NCI-H1417 treated with DMSO at 0.1 percent for 48 hours (cell line): ENCODE results near the gene PSMD14.

Source experiments
- DNase-seq: peaks from one replicate; lab custom pipeline; 2025; lab: John Stamatoyannopoulos, UW

The PSMD14 gene

GRCh38 chr2:161384864-161385263 is 76.6 kb downstream of the PSMD14 start:
- no peak for DNase-seq

DNA sequence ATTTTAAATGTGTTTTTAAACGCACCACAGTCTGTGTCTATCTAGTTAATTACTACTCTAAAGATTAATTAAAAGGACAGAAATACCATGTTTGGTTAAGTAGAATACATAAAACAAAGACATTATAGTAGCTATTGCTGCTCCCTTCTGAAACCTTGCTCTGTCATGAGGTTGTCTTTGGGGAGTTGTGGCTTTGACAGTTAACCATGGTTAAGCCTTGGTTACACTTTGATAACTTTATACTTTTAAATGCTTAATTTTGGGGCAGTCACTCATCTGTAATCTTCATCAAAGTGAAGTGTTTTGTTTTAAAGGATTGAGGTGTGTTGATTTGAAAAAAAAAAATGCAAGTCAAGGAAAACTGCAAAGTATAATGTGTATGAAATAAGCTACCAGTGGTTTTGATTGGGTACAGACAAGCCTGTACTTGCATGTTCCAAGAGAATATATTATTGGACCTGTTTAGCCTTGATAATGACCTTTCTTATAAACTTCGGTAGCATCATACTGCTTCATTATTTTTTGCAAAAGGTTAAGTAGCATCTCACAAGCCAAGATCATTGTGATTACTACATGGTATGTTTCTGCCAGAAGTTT is 78.1 kb downstream of the PSMD14 start:
- no peak for DNase-seq

- DNase-seq = no peak
Observed at GRCh38 chr2:161388146-161388779, 80.0 kb downstream of the PSMD14 start.

- no peak for DNase-seq
Observed at GRCh38 chr2:161391737-161392506, 83.7 kb downstream of the PSMD14 start.

- no peak for DNase-seq
Observed at GRCh38 chr2:161400076-161400475, 91.9 kb downstream of the PSMD14 start.

GRCh38 chr2:161402297-161402696 is 94.1 kb downstream of the PSMD14 start:
- DNase-seq = no peak

GRCh38 chr2:161406316-161406715 is 98.1 kb downstream of the PSMD14 start:
- DNase-seq = no peak

- no peak for DNase-seq
Observed at GRCh38 chr2:161407597-161407996, 99.4 kb downstream of the PSMD14 start.

DNA sequence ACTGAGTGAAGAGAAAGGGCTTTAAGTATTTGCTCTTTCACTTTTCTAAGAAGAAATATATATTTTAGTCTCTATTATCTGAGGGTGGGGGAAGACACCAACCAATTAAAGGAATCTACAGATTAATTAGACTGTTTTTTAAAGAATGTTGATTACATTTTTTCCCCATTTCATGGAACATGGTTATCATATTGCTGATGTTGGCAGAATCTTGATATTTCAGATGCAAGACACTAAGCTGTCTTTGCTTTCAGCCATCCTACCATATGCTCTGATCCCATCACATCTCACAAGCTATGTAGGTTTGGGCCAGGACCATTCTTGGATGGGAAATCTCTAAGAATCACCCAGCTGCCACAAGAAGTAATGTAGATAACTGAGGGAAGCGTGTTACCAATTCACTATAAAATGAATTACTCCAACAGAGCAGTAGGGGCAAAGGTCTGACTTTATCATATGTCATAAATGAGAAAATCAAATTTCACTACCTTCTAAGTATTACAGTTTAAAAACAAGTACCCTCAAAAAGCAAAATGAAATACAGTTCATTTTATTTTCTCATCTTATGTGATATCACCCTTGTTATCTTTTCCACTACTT is 101.2 kb downstream of the PSMD14 start:
- DNase-seq = no peak

GRCh38 chr2:161412346-161412745 is 104.1 kb downstream of the PSMD14 start:
- no peak for DNase-seq

DNA sequence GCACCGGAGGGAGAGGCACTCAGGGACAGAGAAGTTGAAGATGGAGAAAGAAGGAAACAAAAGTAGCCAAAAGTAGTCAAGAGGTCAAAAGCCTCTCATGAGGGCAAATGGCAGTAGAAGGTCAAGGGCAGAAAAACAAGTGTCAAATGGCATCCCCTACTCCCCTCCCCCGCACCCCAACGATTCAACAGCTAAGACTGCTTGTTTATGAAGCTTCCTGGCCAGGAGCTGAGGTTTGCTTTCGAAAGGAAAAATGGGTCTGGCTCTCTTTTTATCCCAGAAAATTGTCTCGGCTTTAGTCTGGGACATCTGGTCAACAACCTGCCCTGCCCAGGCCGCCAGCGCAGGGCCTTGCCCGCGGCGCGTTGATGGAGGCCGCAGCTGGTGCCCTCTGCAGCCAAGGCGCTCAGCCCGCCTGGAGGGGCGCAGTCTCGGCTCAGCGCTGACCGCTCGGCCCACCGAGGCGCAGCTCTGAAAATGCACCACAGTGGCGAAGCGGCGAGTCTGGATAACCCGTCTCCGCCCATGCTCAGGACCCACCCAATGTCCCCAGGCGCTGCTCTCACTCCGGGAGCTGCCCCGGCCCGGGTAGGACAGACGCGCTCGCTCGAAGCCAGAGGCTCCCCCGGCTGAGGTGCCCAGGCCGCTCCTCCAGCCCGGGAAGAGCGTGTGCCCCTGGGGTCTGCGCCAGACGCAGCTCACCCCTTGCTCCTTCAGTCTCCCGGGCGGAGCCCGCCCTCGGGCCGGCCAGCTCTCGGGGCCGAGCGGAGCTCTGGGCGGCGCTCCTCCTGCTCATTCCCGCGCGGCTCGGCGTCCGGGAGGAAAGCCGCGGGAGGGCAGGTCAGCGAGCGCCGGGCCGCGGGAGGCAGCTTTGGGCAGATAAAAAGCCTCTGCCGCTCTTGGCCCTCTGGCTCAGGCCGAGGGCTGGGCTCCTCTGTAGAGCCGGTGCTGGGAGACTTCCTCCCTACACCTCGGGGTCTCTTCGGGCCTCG is 106.1 kb downstream of the PSMD14 start:
- no peak for DNase-seq

GRCh38 chr2:161415034-161415986 is 107.1 kb downstream of the PSMD14 start:
- no peak for DNase-seq

GRCh38 chr2:161415987-161416707 is 107.9 kb downstream of the PSMD14 start, which contains the start of gene TBR1:
TBR1 (plus strand) TSS chr2:161416297; CDS start chr2:161416411, 114 bp downstream.
- DNase-seq = no peak

GRCh38 chr2:161416708-161417437 is 108.6 kb downstream of the PSMD14 start:
- DNase-seq = no peak

- DNase-seq = no peak
Observed at GRCh38 chr2:161417438-161418274, 109.4 kb downstream of the PSMD14 start.

GRCh38 chr2:161418275-161418714 is 110.1 kb downstream of the PSMD14 start:
- no peak for DNase-seq

DNA sequence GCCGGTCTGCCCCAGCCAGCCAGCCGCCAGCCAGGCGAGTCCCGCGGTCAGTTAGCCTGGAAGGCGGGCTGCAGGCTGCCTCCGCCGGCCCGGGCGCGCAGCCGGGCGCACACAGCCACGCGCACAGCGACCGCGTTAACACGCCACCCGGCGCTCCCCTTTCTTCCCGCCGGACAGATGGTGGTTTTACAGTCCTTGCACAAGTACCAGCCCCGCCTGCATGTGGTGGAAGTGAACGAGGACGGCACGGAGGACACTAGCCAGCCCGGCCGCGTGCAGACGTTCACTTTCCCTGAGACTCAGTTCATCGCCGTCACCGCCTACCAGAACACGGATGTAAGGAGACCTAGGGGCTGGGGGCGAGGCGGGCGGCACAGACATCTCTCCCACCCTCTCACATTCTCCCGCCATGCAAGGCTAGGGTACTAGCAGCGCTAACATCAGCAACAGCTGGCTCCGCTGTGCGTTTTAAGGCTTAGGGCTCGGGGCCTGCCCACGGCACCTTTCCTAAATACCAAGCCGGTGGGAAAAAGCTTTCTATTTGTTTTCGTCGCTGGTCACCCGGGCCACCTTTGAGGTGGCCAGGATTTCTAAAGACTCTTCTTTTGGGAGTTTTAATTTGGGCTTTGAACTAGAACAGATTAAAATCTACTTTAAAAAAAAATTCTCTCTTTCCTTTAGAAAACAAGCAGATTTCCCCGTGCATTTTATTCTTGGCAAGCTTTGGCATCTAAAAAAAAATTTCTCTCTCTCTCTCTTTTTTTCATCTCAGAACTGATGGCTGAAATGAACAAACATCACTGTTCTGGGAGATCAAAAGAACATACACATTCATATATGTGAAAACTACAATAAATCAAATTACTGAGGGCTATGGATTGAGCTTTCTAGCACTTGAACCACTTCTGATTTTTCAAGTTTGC is 110.8 kb downstream of the PSMD14 start:
- DNase-seq = no peak
